ENCODE data around the gene SMAD3. TPM values are rescaled to one million over a fixed set of nuclear protein-coding genes. Genes with fewer than 3 reads are reported as not detected.

Gene SMAD3
- total and polyA plus RNA-seq, 2 of the 4 experiments (the other 2 are of a cell fraction), result 71.0 to 177 TPM

GRCh38 chr15:67084561-67084960 is 19.2 kb downstream of the SMAD3 start:
- ChIA-PET CTCF (interaction anchor here (1.1 kb wide), 1 partner anchor 138 kb away, joined by 4 read pairs; no protein-coding TSS in a partner anchor), POLR2A (ENCODE audit: unreplicated experiment) (no interaction called here)
- H3K79me1 ChIP-seq (ENCODE audit: low read depth in 1 of 2, low read length in 2 of 2), result peaks cover 6 to 94% of the 10 kb centered on the region in 2 experiments; a peak in 2 of 4 replicates
- ATAC-seq (ENCODE audit: low read depth), result no peak
- H4K20me1 ChIP-seq (ENCODE audit: insufficient read depth, low read length), result peaks cover 98% of the 10 kb centered on the region
- H3K9ac ChIP-seq (ENCODE audit: low read depth, low read length), result 0 out of 2 replicates have a peak overlapping the region, but pooled peaks have one; percentile 3
- no peak overlapping the region for H4K91ac ChIP-seq (ENCODE audit: insufficient read depth, low read depth, low read length)
- peak overlapping the region in 1 of 2 experiments; percentile 16; a peak in 1 of 4 replicates for H4K8ac ChIP-seq (ENCODE audit: low read depth in 2 of 2, low read length in 2 of 2)
- H3K9me3 ChIP-seq (ENCODE audit: control insufficient read depth, insufficient read depth, low read length), result no peaks in the 10 kb centered on the region
- no peak overlapping the region for H2BK20ac ChIP-seq (ENCODE audit: low read depth, low read length)
- H3K23ac ChIP-seq (ENCODE audit: low read depth, low read length), result peak overlapping the region; percentile 66; the same call in 1 of the 2 replicates
- no peak overlapping the region for H4K5ac ChIP-seq (ENCODE audit: low read depth, low read length)
- H2AK9ac ChIP-seq (replicated peaks; ENCODE audit: low read depth, low read length, poor library complexity), result no peak overlapping the region
- H2AK5ac ChIP-seq (ENCODE audit: low read depth, low read length), result peak overlapping the region; percentile 15; the same call in 1 of the 2 replicates
- intact Hi-C loops (cut with micrococcal nuclease) (no loop called here), dilution Hi-C loops (cut with HindIII; ENCODE audit: low sequenced_read_pairs, unreplicated experiment) (no loop called here), in situ Hi-C loops (cut with MboI; ENCODE audit: low sequenced_read_pairs) (no loop called here)
- H3K9me1 ChIP-seq (ENCODE audit: insufficient read depth, low read length), result peaks cover 75% of the 10 kb centered on the region
- H3K27ac ChIP-seq (ENCODE audit: insufficient read depth, low read length), result 0 out of 2 replicates have a peak overlapping the region, but pooled peaks have one; percentile 2
- no peak overlapping the region for H2BK15ac ChIP-seq (ENCODE audit: low read depth, low read length)
- H2BK5ac ChIP-seq (ENCODE audit: low read depth, low read length, poor library complexity, severe bottlenecking), result no peak overlapping the region
- BruUV-seq (replicated peaks), result no TSS peak
- no peak overlapping the region; the same call in 1 of the 2 replicates for H3K56ac ChIP-seq (ENCODE audit: extremely low read depth, insufficient read depth, low read length)
- no peak overlapping the region for H3K18ac ChIP-seq (ENCODE audit: low read depth, low read length)
- no peaks in the 10 kb centered on the region for H3K27me3 ChIP-seq (ENCODE audit: control insufficient read depth, insufficient read depth, low read length)
- TF ChIP-seq MXI1 (IDR thresholded peaks at IDR 0.05; ENCODE audit: borderline replicate concordance, low read depth, low read length) (no peak), CTCF (conservative IDR thresholded peaks at IDR 0.05; ENCODE audit: low read depth, low read length) (no peak), RFX5 (IDR thresholded peaks at IDR 0.05; ENCODE audit: low read depth, low read length) (no peak), SMC3 (IDR thresholded peaks at IDR 0.05; ENCODE audit: low read depth, low read length) (no peak), BHLHE40 (IDR thresholded peaks at IDR 0.05; ENCODE audit: low read depth, low read length) (no peak), USF2 (IDR thresholded peaks at IDR 0.05; ENCODE audit: low read depth, low read length) (no peak), RCOR1 (IDR thresholded peaks at IDR 0.05; ENCODE audit: insufficient replicate concordance, low read length) (no peak), MAZ (IDR thresholded peaks at IDR 0.05; ENCODE audit: borderline replicate concordance, low read depth, low read length) (no peak), CHD1 (IDR thresholded peaks at IDR 0.05; ENCODE audit: low read depth, low read length) (no peak), CEBPB (IDR thresholded peaks at IDR 0.05; ENCODE audit: low read depth, low read length) (no peak), POLR2A (IDR thresholded peaks at IDR 0.05; ENCODE audit: low read depth, low read length) (no peak)
- TF ChIP-seq, protein P1, sequence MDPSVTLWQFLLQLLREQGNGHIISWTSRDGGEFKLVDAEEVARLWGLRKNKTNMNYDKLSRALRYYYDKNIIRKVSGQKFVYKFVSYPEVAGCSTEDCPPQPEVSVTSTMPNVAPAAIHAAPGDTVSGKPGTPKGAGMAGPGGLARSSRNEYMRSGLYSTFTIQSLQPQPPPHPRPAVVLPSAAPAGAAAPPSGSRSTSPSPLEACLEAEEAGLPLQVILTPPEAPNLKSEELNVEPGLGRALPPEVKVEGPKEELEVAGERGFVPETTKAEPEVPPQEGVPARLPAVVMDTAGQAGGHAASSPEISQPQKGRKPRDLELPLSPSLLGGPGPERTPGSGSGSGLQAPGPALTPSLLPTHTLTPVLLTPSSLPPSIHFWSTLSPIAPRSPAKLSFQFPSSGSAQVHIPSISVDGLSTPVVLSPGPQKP (IDR thresholded peaks at IDR 0.05; ENCODE audit: borderline replicate concordance, low read depth, low read length), result no peak
- no peak for DNase-seq
- H3K4me3 ChIP-seq (ENCODE audit: insufficient read depth, low read depth, low read length), result no peak overlapping the region
- H2AFZ ChIP-seq (replicated peaks; ENCODE audit: low read length, poor library complexity), result no peak overlapping the region
- H3K4me1 ChIP-seq (ENCODE audit: control insufficient read depth, insufficient read depth, low read length), result peaks cover 74% of the 10 kb centered on the region
- H3K4ac ChIP-seq (ENCODE audit: low read depth, low read length), result peak overlapping the region; percentile 64; the same call in 1 of the 2 replicates
- no peak overlapping the region for H3K4me2 ChIP-seq (ENCODE audit: low read depth, low read length)
- no peak overlapping the region for H2BK120ac ChIP-seq (ENCODE audit: low read depth, low read length)
- peak overlapping the region; percentile 51; the same call in 1 of the 2 replicates for H3K14ac ChIP-seq (replicated peaks; ENCODE audit: low read depth, low read length)
- WGBS, 2 experiments (ENCODE audit: extremely low coverage in 2 of 2, insufficient read length in 1 of 2), result 80% methylated on average over 1 of the region's 7 CpGs; no CpG with 5 or more reads in 1 of the 2 experiments
- H3K36me3 ChIP-seq (ENCODE audit: control insufficient read depth, insufficient read depth, low read length), result peaks cover 55% of the 10 kb centered on the region
